Left ventricle myocardium superior (tissue), 1 donor: ENCODE measurements around the gene NEDD4. TPM values are rescaled to one million over a fixed set of nuclear protein-coding genes. Genes with fewer than 3 reads are reported as not detected.
"Not testable (repeated sequence)": the region's sequence is repeated elsewhere in the genome, so short reads cannot be mapped to it uniquely, and the experiment has no call there.

ENCODE experiments used
- ATAC-seq: fragments of 200-7000 bp; cut with Tn5 transposase; one replicate; pipeline ENCODE4 v1.9.1; 2020; ENCODE audit warnings: mild to moderate bottlenecking, moderate library complexity
- DNase-seq: peaks from one replicate; pipeline ENCODE4 v3.0.0-alpha.2; 2020
- intact Hi-C: fragments of 100-400 bp; cut with micrococcal nuclease; formaldehyde crosslinking; loops from one replicate; pipeline ENCODE4 v1.11.0; 2022
- total RNA-seq: library from RNA; stranded (reverse); fragmentation: NEBNext Ultra II Directional; extraction: Animal tissue kit (Norgen Biotek cat#: 25700); gene quantifications from one replicate; pipeline ENCODE4 v1.2.1, GENCODE V29; 2021
- donor health status: DM: no; HTN: yes; CAD: no; lungs with severe emphysema.

Gene NEDD4
- total RNA-seq, 1 donor from 2014 or later = 10.5 TPM

- DNase-seq = no peak
- intact Hi-C loops = no loop called here
- ATAC-seq = no peak
Measured at GRCh38 chr15:55969582-55969981, 23.8 kb downstream of the NEDD4 start.

DNA sequence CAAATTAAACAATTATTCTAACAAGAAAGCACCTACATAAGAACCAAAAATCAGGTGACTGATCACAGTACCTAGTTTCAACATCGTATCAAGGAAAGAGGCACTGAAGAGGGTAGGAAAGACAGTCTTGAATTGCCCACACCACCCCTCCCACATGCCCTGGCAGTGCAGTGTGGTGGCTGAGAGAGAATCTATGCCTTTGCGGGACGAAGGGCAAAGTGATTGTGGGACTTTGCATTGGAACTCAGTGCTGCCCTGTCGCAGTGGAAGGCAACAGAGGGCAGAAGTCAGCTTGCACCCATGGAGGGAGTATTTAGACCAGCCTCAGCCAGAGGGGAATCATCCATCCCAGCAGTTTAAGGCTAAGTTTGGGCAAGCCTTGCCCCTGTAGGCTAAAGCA is 24.5 kb downstream of the NEDD4 start:
- ATAC-seq = no peak
- intact Hi-C loops = no loop called here
- DNase-seq = no peak

DNA sequence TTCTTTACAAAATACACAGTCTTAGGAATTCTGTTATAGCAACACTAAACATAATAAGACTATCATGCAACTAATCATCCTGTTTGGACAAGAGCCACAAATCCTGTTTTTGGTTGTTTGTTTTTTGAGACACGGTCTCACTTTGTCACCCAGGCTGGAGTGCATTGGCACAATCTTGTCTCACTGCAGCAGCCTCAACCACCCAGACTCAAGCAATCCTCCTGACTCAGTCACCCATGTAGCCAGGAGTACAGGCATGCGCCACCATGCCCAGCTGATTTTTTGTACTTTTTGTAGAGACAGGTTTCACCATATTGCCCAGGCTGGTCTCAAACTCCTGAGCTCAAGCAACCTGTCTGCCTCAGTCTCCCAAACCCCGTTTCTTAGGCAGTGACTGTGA is 28.3 kb downstream of the NEDD4 start:
- ATAC-seq (no peak), DNase-seq (no peak)
- intact Hi-C loops = no loop called here

DNA sequence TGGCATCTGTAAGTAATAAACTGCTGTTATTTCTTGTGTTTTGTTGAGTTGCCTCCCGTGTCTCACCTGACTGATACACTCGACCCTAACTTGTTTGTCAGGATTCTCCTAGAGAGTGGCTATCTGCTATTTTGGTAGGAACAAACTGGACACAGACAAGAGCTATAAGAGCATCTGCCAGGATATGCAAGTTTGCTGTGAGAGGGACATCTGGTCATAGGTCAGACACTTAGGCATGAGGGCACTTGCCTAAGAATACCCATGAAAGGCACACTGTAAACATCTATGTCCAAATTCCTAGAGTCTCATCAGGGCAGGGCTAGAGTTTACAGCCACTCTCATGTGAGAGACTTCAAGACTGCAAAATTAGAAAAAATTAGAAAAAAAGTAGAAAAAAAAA is 32.5 kb downstream of the NEDD4 start:
- intact Hi-C loops = no loop called here
- ATAC-seq = no peak
- DNase-seq = no peak

GRCh38 chr15:55959744-55960447 is 33.5 kb downstream of the NEDD4 start:
- DNase-seq (no peak), ATAC-seq (no peak)
- intact Hi-C loops = no loop called here

GRCh38 chr15:55958349-55958748 is 35.1 kb downstream of the NEDD4 start:
- DNase-seq (no peak), ATAC-seq (no peak)
- intact Hi-C loops = no loop called here

- intact Hi-C loops = no loop called here
- ATAC-seq (no peak), DNase-seq (no peak)
Measured at GRCh38 chr15:55954862-55955605, 38.4 kb downstream of the NEDD4 start.

GRCh38 chr15:55952501-55953274 is 40.7 kb downstream of the NEDD4 start:
- DNase-seq, ATAC-seq, intact Hi-C loops: not testable (repeated sequence)

- ATAC-seq, DNase-seq, intact Hi-C loops: not testable (repeated sequence)
Measured at GRCh38 chr15:55944606-55945005, 48.8 kb downstream of the NEDD4 start.

GRCh38 chr15:55942332-55942731 is 51.1 kb downstream of the NEDD4 start:
- no peak for DNase-seq
- intact Hi-C loops = no loop called here
- no peak for ATAC-seq

DNA sequence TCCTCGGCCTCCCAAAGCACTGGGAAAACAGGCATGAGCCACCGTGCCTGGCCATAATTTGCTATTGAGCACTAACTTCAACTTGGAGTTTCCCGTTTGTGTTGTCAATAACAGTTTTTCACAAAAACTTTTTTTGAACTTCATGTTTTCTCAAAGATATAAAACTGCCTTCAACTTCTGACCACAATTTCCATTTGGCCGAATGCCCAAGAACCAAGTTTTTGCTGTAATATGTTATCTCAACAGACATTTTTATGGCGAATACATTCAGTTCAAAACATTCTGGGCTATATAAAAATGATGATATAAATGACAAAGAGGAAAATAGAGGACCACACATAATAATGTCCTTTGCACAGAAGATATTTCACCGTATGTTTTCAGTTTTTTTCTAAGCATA is 56.4 kb downstream of the NEDD4 start:
- intact Hi-C loops = no loop called here
- ATAC-seq (no peak), DNase-seq (no peak)

GRCh38 chr15:55928955-55929354 is 64.5 kb downstream of the NEDD4 start:
- ATAC-seq = no peak
- intact Hi-C loops = no loop called here

DNA sequence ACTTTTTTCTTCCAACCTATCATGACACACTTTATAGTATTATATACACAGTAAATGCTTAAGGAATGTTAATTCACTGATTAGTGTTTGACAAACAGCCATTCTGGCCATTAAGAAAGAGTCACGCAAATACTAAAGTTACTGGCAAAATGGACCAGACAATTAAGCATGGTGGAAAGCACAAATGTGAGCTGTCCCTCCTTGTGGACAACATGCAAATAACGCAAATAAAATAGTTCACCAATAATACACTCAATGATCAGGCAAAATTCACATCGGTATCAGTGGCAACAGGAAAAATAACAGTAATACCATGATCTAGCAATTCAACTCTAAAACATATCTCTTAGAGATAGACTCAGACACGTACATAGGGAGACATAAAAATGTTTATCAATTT is 71.7 kb downstream of the NEDD4 start:
- ATAC-seq (no peak), DNase-seq (no peak)
- intact Hi-C loops = no loop called here

More at GRCh38 chr15:55928955-55929354, 64.5 kb downstream of the NEDD4 start:
- DNase-seq = no peak

- DNase-seq = no peak
Measured at GRCh38 chr15:55917881-55918296, 75.5 kb downstream of the NEDD4 start.

GRCh38 chr15:55916666-55917409 is 76.6 kb downstream of the NEDD4 start:
- intact Hi-C loops = no loop called here
- DNase-seq = no peak
- ATAC-seq = peak; percentile 38

More at GRCh38 chr15:55917881-55918296, 75.5 kb downstream of the NEDD4 start:
- ATAC-seq = peak; percentile 32
- intact Hi-C loops = no loop called here

DNA sequence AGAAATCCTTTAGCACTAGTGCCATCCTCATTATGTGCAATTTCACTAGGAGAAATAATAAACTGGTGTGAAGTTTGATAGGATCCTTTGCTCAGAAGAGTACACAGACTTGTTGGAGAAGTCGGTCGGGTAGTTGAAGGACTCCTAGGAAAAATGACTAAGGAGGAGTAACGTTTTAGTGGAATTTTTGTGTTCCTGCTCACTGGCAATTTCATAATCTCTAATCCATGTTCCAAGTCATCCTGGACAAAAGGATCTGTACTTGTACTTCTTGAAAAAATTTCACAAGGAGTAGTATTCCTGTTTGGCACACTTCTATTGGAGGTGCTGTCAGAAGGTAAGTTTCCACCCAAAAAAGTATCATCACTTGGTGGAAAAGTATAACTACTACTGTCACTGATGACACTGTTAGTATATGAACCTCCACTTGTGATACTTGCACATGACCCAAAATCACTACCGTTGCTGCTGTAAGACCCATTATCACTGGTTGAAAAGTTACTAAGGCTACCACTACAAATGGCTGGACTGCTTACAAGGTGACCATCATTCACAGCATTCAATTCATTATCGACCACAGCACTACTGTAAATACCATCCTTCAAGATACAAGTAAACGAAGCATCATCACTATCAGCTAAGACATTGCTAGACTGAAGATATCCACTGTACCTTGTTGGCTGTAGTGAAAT is 77.4 kb downstream of the NEDD4 start:
- ATAC-seq (peak; percentile 41), DNase-seq (no peak)
- intact Hi-C loops = no loop called here

DNA sequence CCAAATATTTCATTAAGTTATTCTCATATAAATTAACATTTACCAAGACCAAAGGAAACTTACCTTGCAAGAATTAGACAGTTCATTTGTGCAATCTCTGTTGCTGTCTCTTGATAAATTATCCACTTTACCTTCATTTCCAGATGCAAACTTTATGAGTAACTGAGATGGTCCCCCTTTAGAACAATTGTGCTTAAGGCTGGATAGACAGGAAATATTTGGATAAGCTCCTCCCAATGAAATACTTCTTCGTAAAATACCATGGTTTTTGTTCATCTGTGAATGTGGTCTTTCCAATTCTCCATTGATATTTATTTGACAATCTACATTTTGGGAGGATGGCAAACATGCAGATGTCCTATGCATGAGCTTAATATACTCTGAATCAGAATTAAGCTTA is 78.2 kb downstream of the NEDD4 start:
- DNase-seq (no peak), ATAC-seq (no peak)
- intact Hi-C loops = no loop called here

- DNase-seq = no peak
- intact Hi-C loops = no loop called here
- ATAC-seq = no peak
Measured at GRCh38 chr15:55914446-55914845, 79.0 kb downstream of the NEDD4 start.

DNA sequence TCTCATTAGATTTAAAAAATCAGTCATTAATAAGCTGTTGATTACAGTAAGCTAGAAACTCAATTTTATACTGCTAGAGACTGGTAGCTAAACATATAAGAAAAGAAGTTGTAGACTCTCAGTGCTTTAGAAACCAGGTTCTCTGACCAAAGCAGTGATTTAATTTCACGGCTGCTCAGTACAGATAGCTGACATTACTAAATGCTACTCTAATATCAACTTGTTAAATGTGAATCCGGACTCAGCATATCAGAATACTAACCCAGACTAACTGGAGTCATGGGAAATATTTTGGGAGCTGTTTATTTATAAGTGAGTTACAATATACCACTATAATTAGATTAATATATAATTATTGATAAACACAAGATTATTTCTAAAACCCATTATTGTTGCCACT is 80.4 kb downstream of the NEDD4 start:
- DNase-seq (no peak), ATAC-seq (no peak)
- intact Hi-C loops = no loop called here
